NCI-H446 treated with DMSO at 0.1 percent for 48 hours (cell line): Measurements from ENCODE around the gene TTC7B.

Experiments used
- DNase-seq: peaks from one replicate; lab custom pipeline; 2025; lab: John Stamatoyannopoulos, UW

Gene TTC7B

DNA sequence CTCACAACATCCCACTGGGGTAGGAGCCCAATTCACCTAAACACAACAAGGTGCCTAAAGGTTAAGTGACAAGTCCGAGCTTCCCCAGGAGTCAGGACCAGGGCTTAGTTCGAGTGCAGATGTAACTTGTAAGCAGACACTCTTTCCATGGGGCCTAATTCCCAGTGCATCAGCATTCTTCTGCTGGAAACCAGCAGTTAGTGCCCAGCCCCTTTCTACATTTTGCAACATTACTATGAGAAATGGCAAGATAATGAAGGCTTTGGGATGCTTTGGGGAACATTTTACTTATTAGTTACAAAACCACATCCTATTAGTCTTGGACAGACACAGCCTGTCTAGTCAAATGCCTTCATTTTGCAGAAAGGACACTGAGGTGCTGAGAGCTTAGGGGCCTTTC, 239.6 kb downstream of the TTC7B start:
- DNase-seq = no peak

DNA sequence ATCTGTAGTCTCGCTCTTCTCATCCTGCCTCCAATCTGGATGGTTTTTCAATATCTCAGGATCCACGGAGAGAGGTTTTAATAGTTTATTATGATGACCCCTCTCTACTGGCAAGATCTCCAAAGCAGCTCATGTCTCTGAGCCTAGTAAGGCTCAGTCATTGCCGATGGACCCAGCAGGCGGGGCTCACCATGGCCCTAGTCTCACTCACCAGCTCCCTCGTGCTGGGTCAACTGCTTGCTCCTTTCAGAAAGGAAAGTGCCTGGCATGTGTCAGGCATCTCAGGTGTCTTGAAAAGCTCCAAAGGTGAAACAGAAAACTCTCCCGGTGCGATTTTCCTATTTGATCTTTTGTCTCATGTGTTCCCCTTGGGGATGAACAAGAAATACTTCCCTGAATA, 240.4 kb downstream of the TTC7B start:
- DNase-seq = no peak

DNA sequence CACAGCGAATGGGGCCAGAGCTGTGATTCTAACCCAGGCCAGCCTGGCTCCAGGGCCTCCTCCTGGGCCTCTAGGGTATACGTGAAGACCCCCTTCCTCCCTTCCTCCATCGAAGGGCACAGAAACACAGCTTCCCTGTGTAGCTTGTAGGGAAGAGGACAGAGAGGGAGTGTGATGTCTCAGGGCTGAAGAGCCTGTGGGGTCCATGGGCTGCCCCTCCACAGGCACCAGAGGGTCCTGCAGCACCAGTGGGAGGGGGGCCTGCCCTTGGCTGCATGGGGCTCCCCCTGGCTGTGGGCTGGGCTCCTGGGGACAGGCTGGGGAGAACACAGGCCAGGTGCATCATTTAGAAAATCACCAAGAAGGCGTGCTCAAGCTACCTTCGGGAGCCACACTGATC, 240.9 kb downstream of the TTC7B start:
- no peak for DNase-seq

DNA sequence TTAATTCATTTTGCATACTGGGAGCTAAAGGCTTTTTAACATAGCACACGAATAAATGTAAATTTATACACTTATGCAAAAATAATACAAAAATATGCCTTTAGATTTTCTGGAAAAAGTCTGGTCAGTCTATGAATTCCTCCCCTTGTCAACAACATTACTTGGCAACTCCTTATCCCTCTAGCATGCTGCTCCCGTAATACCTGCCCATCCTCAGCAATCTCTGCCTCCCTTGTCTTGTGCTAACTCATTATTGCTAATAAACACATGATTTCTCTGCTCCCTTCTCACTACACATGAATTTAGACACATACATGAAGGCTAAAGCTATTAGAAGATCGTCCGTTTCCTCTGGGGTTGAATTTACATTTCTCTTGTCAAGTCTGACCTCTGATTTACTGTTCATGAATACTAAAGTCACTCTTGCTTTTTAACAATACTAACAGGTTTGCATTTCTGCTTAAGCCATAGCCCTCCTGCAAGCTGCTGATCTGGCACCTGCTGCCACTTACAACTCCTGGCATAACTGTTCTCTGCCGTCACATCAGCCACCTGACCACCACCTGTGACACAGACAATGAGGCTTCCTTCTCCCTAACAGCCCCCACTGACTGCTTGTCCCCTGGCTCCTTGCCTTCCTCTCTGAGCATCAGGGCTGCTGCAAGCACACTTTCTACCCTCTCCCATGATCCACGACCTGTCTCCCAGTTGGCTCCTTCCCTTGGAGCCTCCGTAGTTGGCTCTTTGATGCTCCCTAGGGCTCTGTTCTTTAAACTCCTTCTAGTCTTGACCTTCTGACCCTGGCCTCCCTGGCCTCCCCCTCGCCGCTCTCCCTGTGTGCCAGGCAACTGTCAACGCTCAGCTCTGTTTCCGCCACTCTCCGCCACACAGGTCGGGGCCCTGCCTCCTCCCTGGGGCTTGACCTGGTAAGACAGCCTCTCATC, 241.8 kb downstream of the TTC7B start:
- DNase-seq = no peak

DNA sequence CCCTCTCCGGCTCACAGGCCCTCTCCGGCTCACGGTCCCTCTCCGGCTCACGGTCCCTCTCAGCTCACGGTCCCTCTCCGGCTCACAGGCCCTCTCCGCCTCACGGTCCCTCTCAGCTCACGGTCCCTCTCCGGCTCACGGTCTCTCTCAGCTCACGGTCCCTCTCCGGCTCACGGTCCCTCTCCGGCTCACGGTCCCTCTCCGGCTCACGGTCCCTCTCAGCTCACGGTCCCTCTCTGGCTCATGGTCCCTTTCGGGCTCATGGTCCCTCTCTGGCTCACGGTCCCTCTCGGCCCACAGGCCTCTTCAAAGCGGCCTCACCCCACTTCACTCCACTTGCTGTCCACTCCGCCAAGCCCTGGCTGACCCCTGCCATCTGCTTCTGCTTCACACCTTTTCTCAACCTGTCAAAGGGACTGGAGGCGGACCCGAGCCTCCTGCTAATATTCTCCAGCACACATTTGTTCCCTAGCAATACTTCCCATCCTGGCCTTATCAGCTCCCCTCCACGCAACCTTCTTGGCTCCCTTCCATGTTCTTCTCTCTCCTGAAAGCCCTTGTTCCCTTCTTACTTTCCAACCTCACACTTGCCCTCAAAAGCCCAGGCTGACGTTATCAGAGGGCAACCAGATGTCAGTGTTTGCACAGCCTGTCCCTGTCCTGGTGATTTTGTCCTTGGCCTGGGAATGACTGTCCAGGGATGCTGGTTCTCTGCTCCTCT, 242.7 kb downstream of the TTC7B start:
- no peak for DNase-seq

DNA sequence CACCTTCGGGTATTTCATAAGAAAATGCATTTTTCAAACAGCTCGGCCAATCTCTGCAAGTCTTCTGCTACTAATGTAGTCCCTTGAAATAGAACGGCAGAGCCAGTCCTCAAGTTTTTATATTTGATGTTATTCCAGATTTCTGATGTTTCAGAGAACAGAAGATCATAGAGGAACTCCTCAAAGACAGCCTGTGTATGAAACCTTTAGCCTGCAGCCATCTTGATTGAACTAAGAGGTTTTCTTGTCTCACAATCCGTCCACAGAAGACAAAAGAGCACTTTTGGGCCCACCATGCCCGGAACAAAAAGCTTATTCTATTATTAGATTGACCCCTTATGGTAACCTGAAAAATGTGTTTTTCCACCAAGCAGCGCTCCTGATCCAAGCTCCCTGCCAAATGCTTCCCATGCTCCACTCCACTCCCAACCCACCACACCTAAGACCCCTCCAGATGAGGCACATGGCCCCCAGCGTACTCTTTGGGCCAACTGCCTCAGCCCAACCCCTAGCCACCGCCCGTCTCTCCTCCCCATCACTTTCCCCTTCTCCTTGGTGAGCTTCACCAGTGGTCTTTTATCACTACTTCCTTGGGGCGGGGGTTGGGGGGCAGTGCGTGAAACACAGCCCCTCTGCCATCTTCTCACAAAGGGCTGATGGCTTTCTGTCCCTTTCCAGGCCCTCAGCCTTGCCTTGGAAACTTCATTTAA, 243.6 kb downstream of the TTC7B start:
- no peak for DNase-seq

DNA sequence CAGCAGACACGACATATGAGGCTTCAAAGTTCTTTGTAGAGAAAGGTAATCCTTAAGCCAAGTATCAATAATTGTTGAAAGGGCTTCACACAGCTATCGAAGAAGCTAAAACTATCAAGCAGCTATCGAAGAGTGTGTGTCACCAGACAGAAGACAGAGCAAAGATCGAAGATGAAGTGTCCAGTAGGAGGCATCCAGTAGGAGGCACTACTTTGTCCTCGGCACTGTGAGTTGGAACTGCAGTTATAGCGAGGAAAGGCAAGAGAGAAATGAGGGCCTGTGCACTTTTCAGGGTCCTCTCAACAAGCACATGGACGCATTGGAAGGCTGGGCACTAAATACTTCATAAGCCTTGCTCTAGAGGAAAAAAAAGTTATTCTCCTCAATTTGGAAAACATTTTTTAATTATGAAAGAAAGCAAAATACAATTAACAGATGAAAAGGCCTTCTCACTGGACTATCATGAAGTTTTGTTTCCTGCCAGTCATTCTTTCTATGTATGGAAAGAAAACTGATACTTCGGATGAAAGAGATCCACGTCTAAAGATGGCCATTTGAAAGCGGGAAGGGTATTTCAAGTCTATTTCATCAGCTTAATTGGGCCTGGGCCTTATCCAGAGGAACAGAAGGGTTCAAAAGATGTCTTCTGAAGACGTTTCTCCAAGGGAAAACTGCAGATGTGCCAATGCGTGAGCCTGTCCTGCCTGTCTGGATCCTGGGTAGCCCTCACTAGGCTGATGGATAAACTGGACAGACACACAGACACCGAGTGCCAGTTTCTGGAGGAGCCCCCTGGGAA, 244.9 kb downstream of the TTC7B start:
- peak; percentile 40 for DNase-seq

DNA sequence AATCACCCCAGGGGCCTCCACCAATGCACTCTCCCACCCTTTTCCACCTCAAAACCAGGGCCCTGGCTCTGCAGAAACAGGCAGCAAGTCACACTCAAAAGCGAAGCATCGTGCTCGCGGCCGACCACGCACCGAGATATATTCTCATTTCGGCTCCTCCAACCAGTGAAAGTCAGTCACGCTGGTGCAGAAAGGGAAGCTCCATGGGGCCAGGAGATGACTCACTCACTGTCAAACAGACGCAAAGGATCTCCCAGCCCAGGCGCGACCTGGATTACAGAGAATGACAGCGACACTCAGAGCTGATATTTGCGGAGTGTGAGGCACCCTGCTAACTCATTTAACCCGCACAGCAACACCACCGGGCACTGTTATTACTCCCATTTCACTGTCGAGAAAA, 245.8 kb downstream of the TTC7B start:
- no peak for DNase-seq

DNA sequence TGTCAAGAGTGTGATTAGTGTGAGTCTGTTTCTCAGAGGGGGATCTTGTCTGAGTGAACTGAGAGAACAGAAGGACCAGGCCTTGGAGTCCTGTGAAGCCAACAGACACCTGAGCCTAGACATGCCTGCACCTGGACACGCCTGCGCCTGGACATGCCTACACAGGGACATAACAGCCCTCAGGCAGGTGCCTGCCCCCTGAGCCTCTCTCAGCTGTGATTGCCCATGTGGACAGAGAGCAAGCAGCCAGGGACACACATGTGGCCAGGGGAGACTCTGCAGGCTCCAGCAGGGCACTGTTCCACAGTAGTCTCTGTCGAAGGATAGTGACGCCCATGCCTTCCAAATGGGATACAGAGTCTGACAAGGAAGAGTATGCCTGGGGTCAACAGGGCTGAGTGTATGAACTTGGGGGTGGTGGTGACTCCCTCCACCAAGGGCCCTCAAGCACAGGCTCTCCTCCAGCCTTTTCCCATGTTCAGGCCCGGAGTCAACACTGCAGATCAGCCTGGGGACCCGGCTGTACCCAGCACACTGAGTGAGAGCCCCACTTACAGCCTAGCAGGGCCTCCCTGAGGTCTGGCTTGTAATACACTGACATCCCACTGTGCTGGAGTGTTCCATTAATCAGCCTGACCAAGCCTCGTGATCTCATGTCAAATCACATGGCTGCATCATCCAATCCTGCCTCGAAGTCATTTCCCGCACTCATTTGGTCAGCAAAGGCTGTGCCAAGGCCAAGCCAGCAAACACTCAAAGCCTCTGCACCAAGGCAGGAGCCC, 246.4 kb downstream of the TTC7B start:
- DNase-seq = no peak

DNA sequence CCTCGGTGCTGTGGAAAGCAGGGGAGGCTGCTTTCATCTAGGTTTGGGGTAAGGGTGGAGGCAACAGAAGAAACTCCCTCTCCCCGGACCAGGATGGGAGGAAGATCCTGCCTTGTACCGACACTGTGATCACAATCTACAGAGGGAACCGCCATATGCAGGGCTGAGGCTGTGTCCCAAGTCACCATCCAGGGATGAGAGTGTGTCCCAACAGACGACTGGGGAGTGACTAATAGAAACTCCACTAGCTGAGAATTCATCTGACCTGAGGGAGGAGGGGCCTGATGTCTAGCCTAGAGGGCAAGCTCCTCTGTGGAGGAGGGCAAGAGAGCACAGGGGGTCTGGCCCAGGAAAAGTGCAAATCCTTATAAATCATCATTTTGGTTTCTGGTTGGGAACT, 247.0 kb downstream of the TTC7B start:
- no peak for DNase-seq

DNA sequence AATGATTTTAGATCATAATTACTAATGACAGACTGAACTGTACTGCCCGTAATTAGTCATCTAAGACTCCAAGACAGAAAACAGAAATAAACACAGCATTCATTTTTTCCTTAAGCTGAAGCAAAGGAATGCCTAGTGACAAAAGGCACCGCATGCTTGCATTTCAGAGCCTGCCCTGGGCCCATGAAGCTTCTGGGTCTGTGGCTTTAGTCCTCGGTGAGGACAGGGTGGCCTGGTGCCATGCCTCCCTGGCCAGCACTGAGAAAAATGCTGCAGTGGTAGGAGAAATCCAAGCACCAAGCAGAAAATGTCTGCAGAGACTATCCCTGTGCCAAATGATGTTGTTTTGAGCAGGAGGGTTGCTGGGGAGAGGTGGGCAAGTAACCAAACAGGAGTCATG, 247.8 kb downstream of the TTC7B start:
- peak; percentile 26 for DNase-seq

DNA sequence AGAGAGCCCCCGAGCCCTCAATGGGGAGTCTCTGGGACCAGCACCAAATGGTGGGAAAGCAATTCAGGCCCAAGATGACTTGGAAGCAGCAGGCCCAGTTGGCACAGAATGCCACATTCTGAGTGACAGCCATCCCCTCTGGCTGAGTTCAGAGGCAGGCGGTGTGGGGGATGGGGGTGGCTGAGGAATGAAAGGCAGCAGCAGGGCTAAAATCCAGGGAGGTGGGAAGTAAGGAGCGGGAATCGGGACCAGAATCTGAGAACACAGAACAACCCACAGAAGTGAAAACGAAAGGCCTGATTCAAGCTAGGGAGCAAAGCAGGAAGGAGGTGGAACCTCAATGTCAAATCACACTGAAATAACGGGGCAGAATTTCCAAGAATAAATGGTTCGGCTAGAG, 248.2 kb downstream of the TTC7B start:
- DNase-seq = no peak

DNA sequence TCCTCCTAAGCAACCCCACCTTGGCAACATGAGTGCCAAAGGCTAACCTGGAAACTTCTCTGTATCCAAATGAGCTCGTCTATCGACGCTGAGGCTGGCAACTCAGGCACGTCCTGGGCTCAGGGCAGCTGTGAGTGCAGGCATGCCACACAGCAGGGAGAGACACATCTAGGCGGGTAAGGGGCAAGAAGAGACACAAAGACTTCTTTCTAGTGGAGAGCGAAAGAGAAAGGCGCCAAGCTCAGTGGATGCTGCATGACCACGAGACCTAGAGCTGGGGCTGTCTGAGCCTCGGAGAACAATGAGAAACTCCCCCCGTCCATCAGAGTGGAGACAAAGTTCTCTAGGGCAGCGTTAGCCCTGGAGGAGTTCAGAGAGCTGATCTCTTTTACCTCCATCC, 249.0 kb downstream of the TTC7B start:
- no peak for DNase-seq

DNA sequence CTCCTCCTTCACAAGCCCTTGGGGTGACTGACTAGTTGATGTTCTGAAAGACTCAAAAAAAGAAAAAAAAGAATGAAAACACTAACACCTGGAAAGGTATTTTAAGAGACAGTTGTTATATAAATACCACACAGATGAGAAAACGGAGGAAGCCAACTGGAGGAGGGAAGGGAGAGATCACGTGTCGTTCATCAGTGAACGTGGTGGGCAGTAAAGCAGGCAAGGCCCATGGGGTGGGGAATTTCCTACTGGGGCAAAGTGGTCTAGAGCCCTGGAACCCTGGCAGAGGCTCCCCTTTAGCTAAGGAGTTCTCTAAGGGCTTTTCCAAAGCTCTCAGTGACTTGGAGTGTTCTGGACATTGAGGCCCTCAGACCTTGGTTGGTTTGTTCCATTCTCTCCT, 249.7 kb downstream of the TTC7B start:
- no peak for DNase-seq

DNA sequence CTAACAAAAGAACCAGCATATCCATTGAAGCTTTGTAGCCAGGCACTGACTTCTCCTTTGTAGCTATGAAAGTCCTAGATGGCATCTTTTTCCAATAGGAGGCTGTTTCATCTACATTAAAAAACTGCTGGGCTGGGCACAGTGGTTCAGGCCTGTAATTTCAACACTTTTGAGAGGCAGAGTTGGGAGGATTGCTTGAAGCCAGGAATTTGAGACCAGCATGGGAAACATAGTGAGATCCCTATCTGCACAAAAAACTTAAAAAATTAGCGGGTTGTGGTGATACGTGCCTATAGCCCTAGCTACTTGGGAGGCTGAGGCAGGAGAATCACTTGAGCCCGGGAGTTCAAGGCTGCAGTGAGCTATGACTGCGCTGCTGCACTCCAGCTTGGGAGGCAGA, 251.7 kb downstream of the TTC7B start:
- DNase-seq = no peak

DNA sequence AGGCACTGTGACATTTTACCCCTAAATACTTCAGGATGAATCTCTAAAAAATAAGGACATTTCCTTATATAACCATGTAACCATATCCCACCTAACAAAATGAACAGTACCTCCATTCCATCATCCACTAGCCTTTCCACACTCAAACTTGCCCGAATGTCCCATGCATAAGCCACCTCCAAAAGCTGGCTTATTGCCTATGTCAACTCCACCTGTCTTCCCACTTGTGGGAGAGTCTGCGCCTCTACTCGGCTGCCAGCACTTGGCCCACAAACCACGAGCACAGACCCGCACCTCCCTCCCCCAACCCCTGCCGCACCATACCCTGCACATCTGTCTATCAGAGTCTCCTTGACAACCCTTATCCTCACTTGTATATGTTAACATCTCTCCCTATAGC, 253.6 kb downstream of the TTC7B start:
- no peak for DNase-seq

DNA sequence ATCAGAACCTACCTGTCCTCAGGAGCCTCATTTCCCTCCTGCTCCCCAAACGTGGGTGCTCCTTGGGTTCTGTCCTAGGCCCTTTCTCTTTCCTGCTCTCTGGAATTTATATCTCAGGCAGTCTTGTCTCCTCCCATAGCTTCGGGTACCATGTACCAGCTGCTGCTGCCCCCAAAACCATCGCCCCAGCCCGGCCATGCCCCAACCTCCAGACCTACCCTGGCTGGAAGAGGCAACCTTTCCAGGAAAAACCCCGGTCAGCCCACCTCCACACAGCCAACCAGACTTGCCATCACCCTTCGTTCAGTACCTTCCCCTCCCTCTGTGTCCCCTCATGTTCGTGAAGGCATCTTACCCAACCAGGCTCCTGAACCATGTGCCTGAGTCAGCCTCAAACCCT, 254.3 kb downstream of the TTC7B start:
- no peak for DNase-seq

DNA sequence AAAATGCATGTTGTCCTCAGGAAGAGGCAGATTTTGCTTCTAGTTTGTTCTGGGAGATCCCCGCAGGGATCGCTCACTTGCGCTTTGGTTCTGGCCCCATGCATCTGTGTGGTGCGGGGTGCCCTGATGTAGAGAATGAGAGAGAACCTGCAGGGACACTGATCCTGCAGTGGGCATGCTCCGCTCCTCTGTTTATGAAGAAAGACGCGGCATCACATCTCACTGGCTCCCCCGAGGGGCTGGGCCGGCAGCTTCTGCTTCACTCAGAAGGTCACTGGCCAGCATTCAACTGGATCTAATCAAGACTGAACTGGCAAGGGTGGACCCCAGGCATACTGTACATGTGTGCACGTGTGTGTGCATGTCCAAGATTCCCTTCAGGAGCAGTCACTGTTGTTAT, 255.2 kb downstream of the TTC7B start:
- no peak for DNase-seq

DNA sequence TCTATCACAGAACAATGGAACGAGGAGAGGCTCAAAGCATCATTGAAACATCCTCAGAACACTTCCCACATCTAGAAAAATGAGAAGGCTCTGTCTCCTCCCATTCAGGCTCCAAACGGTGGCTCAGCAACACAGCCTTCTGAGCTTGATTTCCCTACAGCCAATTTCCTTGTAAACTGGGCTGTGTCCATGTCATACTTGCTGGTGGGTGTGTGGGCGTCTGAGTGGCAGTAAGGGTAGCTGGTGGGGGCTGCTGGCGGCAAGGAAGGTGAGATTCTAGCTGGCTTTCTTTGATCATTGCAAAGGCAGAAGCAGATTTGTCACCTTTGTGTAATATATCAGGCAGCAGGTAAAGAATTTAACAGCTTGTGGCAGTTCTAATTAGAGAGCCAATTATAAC, 255.7 kb downstream of the TTC7B start:
- no peak for DNase-seq

DNA sequence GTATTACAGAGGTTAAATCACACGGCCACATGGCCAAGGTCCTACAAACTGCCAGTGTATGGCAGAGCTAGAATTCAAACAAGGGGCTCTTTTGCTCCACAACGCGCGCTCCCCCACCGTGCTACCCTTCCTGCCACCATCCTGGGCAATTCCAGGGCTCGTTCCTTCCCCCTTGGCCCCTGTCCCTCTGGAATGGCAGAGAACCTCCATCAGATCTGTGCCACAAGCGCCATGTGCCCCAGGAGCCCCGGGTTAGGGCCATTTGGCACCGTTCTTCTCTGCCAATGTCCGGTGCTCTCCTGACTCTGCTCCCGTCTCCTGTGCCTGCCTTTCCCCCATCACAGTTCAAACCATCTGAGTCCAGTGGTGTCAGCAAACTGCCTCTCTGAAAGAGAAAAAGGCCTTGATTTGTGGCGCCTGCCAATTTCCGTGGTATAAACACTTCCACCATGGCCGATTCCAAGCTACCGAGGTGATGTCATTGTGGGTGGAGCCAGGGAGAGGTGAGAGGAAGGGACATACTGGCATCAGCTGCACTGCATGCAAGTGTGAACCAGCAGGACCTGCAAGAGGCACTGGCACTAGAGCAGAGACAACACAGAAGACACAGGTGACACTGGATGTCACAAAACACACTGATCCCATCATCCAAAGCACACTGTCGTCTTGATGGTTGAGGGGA, 256.3 kb downstream of the TTC7B start:
- no peak for DNase-seq
